ENCODE measurements around the gene NBEA.

- no peak for TF ChIP-seq YY1 (IDR thresholded peaks at IDR 0.05; ENCODE audit: low read depth)
- no peak for TF ChIP-seq EGR1 (IDR thresholded peaks at IDR 0.05)
- TF ChIP-seq CEBPB (IDR thresholded peaks at IDR 0.05) = no peak
- no peak for TF ChIP-seq CREB1 (IDR thresholded peaks at IDR 0.05; ENCODE audit: low read depth)
- no peak for TF ChIP-seq EP300 (IDR thresholded peaks at IDR 0.05; ENCODE audit: borderline replicate concordance)
- no peak for TF ChIP-seq TAF1 (IDR thresholded peaks at IDR 0.05; ENCODE audit: low read depth)
- TF ChIP-seq TCF12 (IDR thresholded peaks at IDR 0.05; ENCODE audit: low read depth) = no peak
- no peak for TF ChIP-seq RAD21 (IDR thresholded peaks at IDR 0.05; ENCODE audit: low read depth)
- no peak for TF ChIP-seq MAX (IDR thresholded peaks at IDR 0.05)
- no peak for TF ChIP-seq TEAD4 (IDR thresholded peaks at IDR 0.05)
- TF ChIP-seq, protein P1, sequence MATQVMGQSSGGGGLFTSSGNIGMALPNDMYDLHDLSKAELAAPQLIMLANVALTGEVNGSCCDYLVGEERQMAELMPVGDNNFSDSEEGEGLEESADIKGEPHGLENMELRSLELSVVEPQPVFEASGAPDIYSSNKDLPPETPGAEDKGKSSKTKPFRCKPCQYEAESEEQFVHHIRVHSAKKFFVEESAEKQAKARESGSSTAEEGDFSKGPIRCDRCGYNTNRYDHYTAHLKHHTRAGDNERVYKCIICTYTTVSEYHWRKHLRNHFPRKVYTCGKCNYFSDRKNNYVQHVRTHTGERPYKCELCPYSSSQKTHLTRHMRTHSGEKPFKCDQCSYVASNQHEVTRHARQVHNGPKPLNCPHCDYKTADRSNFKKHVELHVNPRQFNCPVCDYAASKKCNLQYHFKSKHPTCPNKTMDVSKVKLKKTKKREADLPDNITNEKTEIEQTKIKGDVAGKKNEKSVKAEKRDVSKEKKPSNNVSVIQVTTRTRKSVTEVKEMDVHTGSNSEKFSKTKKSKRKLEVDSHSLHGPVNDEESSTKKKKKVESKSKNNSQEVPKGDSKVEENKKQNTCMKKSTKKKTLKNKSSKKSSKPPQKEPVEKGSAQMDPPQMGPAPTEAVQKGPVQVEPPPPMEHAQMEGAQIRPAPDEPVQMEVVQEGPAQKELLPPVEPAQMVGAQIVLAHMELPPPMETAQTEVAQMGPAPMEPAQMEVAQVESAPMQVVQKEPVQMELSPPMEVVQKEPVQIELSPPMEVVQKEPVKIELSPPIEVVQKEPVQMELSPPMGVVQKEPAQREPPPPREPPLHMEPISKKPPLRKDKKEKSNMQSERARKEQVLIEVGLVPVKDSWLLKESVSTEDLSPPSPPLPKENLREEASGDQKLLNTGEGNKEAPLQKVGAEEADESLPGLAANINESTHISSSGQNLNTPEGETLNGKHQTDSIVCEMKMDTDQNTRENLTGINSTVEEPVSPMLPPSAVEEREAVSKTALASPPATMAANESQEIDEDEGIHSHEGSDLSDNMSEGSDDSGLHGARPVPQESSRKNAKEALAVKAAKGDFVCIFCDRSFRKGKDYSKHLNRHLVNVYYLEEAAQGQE (IDR thresholded peaks at IDR 0.05; ENCODE audit: low read depth) = no peak
- no peak for TF ChIP-seq ZBTB7A (IDR thresholded peaks at IDR 0.05; ENCODE audit: low read depth)
- TF ChIP-seq FOXM1 (IDR thresholded peaks at IDR 0.05; ENCODE audit: borderline replicate concordance, low read depth) = no peak
- no peak for TF ChIP-seq USF1 (IDR thresholded peaks at IDR 0.05)
Observed at GRCh38 chr13:35600137-35600536, 658.1 kb downstream of the NBEA start.

Data from Ishikawa (cell line).